ENCODE results near the gene GREB1.

- TF ChIP-seq SP1 (IDR thresholded peaks at IDR 0.05) (no peak), FOXM1 (IDR thresholded peaks at IDR 0.05; ENCODE audit: borderline replicate concordance) (no peak), SUZ12 (IDR thresholded peaks at IDR 0.05) (no peak), ARNT (IDR thresholded peaks at IDR 0.05) (no peak), CTBP1 (IDR thresholded peaks at IDR 0.05; ENCODE audit: borderline replicate concordance) (no peak), BHLHE40 (IDR thresholded peaks at IDR 0.05; ENCODE audit: borderline replicate concordance) (no peak), PKNOX1 (IDR thresholded peaks at IDR 0.05) (no peak), ELF4 (IDR thresholded peaks at IDR 0.05) (no peak)
Observed at GRCh38 chr2:11572996-11573395, 39.2 kb downstream of the GREB1 start.

All from HEK293T (cell line).